ENCODE data around the gene SLC12A7.

The SLC12A7 gene

GRCh38 chr5:1075555-1075881 is 36.3 kb downstream of the SLC12A7 start:
- Histone ChIP-seq H3K4me1 (ENCODE audit: control insufficient read depth in 1 of 2, insufficient read depth in 1 of 2, low read depth in 1 of 2, low read length in 1 of 2) (no peaks in the 10 kb centered on the region), H3K27me3 (no peaks in the 10 kb centered on the region), H3K36me3 (no peaks in the 10 kb centered on the region), H3K9me3 (no peaks in the 10 kb centered on the region), H3K4me3 (ENCODE audit: low read depth in 1 of 2, low read length in 1 of 2) (no peak overlapping the region), H3K27ac (no peak overlapping the region)
- TF ChIP-seq CTCF (IDR thresholded peaks at IDR 0.05): no peak

- H3K27me3 ChIP-seq: no peaks in the 10 kb centered on the region
- no peaks in the 10 kb centered on the region for H3K4me1 ChIP-seq (ENCODE audit: control insufficient read depth in 1 of 2, insufficient read depth in 1 of 2, low read depth in 1 of 2, low read length in 1 of 2)
- no peaks in the 10 kb centered on the region for H3K9me3 ChIP-seq
- TF ChIP-seq CTCF (IDR thresholded peaks at IDR 0.05): no peak
- no peak overlapping the region for H3K27ac ChIP-seq
- H3K36me3 ChIP-seq: no peaks in the 10 kb centered on the region
- H3K4me3 ChIP-seq (ENCODE audit: low read depth in 1 of 2, low read length in 1 of 2): no peak overlapping the region
Measured at GRCh38 chr5:1074816-1075554, 36.9 kb downstream of the SLC12A7 start.

- H3K27me3 ChIP-seq: no peaks in the 10 kb centered on the region
- TF ChIP-seq CTCF (IDR thresholded peaks at IDR 0.05): no peak
- no peak overlapping the region for H3K27ac ChIP-seq
- H3K9me3 ChIP-seq: no peaks in the 10 kb centered on the region
- no peaks in the 10 kb centered on the region for H3K4me1 ChIP-seq (ENCODE audit: control insufficient read depth in 1 of 2, insufficient read depth in 1 of 2, low read depth in 1 of 2, low read length in 1 of 2)
- H3K4me3 ChIP-seq (ENCODE audit: low read depth in 1 of 2, low read length in 1 of 2): no peak overlapping the region
- no peaks in the 10 kb centered on the region for H3K36me3 ChIP-seq
Measured at GRCh38 chr5:1074226-1074625, 37.6 kb downstream of the SLC12A7 start.

GRCh38 chr5:1073239-1074102 is 38.4 kb downstream of the SLC12A7 start:
- Histone ChIP-seq H3K27me3 (no peaks in the 10 kb centered on the region), H3K9me3 (no peaks in the 10 kb centered on the region), H3K4me1 (ENCODE audit: control insufficient read depth in 1 of 2, insufficient read depth in 1 of 2, low read depth in 1 of 2, low read length in 1 of 2) (no peaks in the 10 kb centered on the region), H3K36me3 (no peaks in the 10 kb centered on the region), H3K27ac (no peak overlapping the region), H3K4me3 (ENCODE audit: low read depth in 1 of 2, low read length in 1 of 2) (no peak overlapping the region)
- no peak for TF ChIP-seq CTCF (IDR thresholded peaks at IDR 0.05)

GRCh38 chr5:1069720-1070088 is 42.2 kb downstream of the SLC12A7 start:
- Histone ChIP-seq H3K36me3 (no peaks in the 10 kb centered on the region), H3K4me1 (ENCODE audit: control insufficient read depth in 1 of 2, insufficient read depth in 1 of 2, low read depth in 1 of 2, low read length in 1 of 2) (no peaks in the 10 kb centered on the region), H3K27ac (no peak overlapping the region), H3K27me3 (no peaks in the 10 kb centered on the region), H3K9me3 (no peaks in the 10 kb centered on the region), H3K4me3 (ENCODE audit: low read depth in 1 of 2, low read length in 1 of 2) (no peak overlapping the region)
- no peak for TF ChIP-seq CTCF (IDR thresholded peaks at IDR 0.05)
